ENCODE measurements around the gene SHOC2. TPM values are rescaled to one million over a fixed set of nuclear protein-coding genes. Genes with fewer than 3 reads are reported as not detected.

The SHOC2 gene
- total and polyA plus RNA-seq, 2 of the 13 experiments (the other 11 are each of a cell fraction or from before 2014, with no cell fraction given), result 8.6 to 25.5 TPM

DNA sequence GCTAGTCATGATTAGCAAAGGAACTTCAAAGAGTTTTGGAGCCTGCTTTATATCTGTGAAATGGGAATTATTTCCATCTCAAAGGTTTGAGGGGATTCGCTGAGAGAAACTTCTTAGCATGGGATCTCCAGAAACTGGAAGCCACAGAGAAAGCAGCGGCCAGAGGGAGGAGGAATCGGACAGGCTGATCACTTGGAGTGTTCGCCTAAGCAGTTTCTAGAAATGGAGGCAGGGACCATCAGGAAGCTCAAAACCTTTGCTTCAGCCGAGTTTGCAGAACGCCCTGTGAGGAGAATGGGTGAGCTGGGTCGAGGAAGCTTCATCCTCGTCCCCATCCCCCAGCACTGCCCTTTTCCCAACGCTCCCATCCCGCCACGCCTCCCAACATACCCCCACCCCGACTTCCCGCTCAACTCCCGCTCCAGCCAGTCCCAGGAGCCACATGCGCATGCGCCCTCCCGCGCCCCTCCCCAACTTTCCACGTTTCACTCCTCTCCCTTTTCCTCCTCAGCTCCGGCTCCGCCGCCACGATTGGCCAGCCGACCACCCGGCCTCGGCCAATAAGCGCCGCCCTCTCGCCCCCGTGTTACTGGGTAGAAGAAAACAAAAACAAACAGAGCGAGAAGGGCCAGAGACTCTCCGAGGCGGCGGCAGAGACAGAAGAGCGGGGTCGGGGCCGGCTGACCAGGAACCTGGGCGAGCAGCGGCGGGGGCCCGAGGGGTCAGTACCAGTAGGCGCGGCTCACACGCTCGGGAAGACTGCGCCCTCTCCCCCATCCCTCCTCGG is 47.9 kb upstream of the SHOC2 start, which contains the start of gene PDCD4 (continued):
- TF ChIP-seq LBX2 (CRISPR knock-in tag; IDR thresholded peaks at IDR 0.05; ENCODE audit: borderline replicate concordance) (0 out of 2 replicates have a peak, but pooled peaks have one; percentile 47), ZBTB46 (CRISPR knock-in tag; IDR thresholded peaks at IDR 0.05; ENCODE audit: borderline replicate concordance) (no peak), ZBTB38 (CRISPR knock-in tag; IDR thresholded peaks at IDR 0.05) (0 out of 2 replicates have a peak, but pooled peaks have one; percentile 50), SMARCC2 (IDR thresholded peaks at IDR 0.05) (no peak), KDM1A (CRISPR knock-in tag; IDR thresholded peaks at IDR 0.05) (no peak), ZSCAN20 (CRISPR knock-in tag; IDR thresholded peaks at IDR 0.05; ENCODE audit: borderline replicate concordance) (0 out of 2 replicates have a peak, but pooled peaks have one; percentile 12), NFATC3 (CRISPR knock-in tag; IDR thresholded peaks at IDR 0.05) (0 out of 2 replicates have a peak, but pooled peaks have one; percentile 18), ZNF784 (CRISPR knock-in tag; IDR thresholded peaks at IDR 0.05; ENCODE audit: borderline replicate concordance) (no peak; the same call in 1 of the 2 replicates), ZNF792 (CRISPR knock-in tag; IDR thresholded peaks at IDR 0.05) (peak; percentile 13; the same call in 1 of the 2 replicates), YEATS2 (CRISPR knock-in tag; IDR thresholded peaks at IDR 0.05; ENCODE audit: borderline replicate concordance) (peak; percentile 49; the same call in 1 of the 2 replicates), XRCC5 (optimal IDR thresholded peaks at IDR 0.05; ENCODE audit: low read length) (no peak), MTA1 (CRISPR knock-in tag; IDR thresholded peaks at IDR 0.05; ENCODE audit: borderline replicate concordance) (no peak), ZNF543 (CRISPR knock-in tag; IDR thresholded peaks at IDR 0.05) (peak; percentile 65), EP300 (IDR thresholded peaks at IDR 0.05; ENCODE audit: low read depth in 2 of 2, low read length in 2 of 2) (peak in 1 of 2 experiments; percentile 75; a peak in 2 of 4 replicates), EP300 (CRISPR knock-in tag; IDR thresholded peaks at IDR 0.05; ENCODE audit: borderline replicate concordance) (no peak; the same call in 1 of the 2 replicates), SAFB2 (CRISPR knock-in tag; IDR thresholded peaks at IDR 0.05; ENCODE audit: borderline replicate concordance, low read depth) (peak; percentile 17; the same call in 1 of the 2 replicates), ZNF556 (CRISPR knock-in tag; IDR thresholded peaks at IDR 0.05; ENCODE audit: borderline replicate concordance) (0 out of 2 replicates have a peak, but pooled peaks have one; percentile 26), ZMYM3 (CRISPR knock-in tag; IDR thresholded peaks at IDR 0.05) (peak; percentile 27; the same call in 1 of the 2 replicates), RFXAP (CRISPR knock-in tag; IDR thresholded peaks at IDR 0.05; ENCODE audit: borderline replicate concordance) (peak; percentile 99), SOX5 (CRISPR knock-in tag; IDR thresholded peaks at IDR 0.05; ENCODE audit: borderline replicate concordance) (peak; percentile 26; the same call in 1 of the 2 replicates), REL (CRISPR knock-in tag; conservative IDR thresholded peaks at IDR 0.05) (no peak), POLR2A (IDR thresholded peaks at IDR 0.05; ENCODE audit: insufficient read depth in 1 of 2, low read depth in 2 of 2, low read length in 2 of 2) (peak; percentile 70 to 80), CENPX (CRISPR knock-in tag; IDR thresholded peaks at IDR 0.05) (no peak), ZBTB20 (CRISPR knock-in tag; IDR thresholded peaks at IDR 0.05; ENCODE audit: borderline replicate concordance, low read depth) (0 out of 2 replicates have a peak, but pooled peaks have one; percentile 20), ZNF781 (CRISPR knock-in tag; IDR thresholded peaks at IDR 0.05; ENCODE audit: borderline replicate concordance, not compliant biosample characterization) (peak; percentile 15), ZNF724P (CRISPR knock-in tag; IDR thresholded peaks at IDR 0.05; ENCODE audit: borderline replicate concordance) (no peak), HNRNPK (IDR thresholded peaks at IDR 0.05; ENCODE audit: low read depth, low read length, poor library complexity, severe bottlenecking) (peak; percentile 99)
